Thyroid gland (tissue), 4 donors: ENCODE measurements around the gene RARA.

ENCODE experiments used
- CTCF ChIP-seq, 6 experiments: fragments of 200-600 bp in 3 of 6; fragments of 450-650 bp in 3 of 6; sonication (generic) in 3 of 6; IDR thresholded peaks; one replicate each; pipeline ENCODE4 v1.5.1; 2016 to 2019; ENCODE audit warnings: antibody characterized with exemption in 6 of 6, mild to moderate bottlenecking in 2 of 6, inconsistent platforms in 1 of 6, moderate library complexity in 1 of 6
- POLR2A ChIP-seq, 2 donors: fragments of 450-650 bp; IDR thresholded peaks; one replicate each; pipeline ENCODE4 v1.6.1; 2017; ENCODE audit warnings: antibody characterized with exemption in 2 of 2, mild to moderate bottlenecking in 2 of 2, moderate library complexity in 1 of 2

DNA sequence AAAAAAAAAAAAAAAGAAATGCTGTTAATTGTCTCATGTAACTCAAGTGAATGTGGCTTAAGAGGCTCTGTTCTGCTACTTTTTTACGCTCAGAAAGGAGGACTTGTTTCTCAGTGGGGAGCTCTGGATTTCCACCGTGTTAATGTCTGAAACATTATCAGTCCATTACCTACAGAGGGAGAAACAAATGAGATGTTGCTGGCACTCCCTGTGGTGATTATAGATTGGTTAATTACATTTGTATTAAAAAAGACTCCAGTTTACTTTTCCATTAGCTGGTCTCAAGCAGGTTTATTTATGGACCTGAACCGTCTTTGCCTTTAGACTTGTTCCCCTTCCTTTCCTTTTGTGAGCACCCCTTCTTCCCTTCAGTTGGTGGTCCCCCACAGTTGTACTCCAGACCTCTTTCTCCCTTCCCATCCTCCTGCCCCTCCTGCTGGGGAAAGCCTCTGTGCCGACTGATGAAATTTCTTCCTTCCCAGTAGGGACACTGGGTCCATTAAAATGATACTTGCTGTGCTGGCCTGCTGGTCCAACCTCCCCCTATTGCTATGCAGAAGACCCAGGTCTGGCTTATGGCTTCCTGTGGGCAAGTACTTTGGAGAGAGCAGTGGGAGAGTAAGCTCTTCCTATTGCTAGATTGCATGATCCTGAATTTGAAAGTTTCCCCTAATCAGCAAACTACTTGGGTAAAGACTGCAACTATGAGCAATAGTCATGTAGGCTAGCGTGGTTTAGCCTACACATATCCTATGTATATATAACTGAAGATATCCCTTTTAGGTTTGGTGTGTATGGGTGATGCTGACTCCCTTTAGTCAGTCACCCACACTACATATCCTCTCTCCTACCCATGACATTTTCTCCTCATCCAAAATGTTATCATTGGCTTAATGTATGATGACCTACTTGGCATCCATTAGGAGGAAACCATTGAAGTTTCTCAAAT, 13.2 kb upstream of the RARA start:
- TF ChIP-seq CTCF (IDR thresholded peaks at IDR 0.05) (no peak), POLR2A (IDR thresholded peaks at IDR 0.05) (no peak)
